Neural cell (in vitro differentiated cells): ENCODE data around the gene RUNX1. TPM values are rescaled to one million over a fixed set of nuclear protein-coding genes. Genes with fewer than 3 reads are reported as not detected.

Source experiments
- H2AFZ ChIP-seq: fragments of 200-600, 300-800 bp; sonication (generic), shearing (Covaris generic); 2 replicates; pipeline ENCODE4 v1.6.0; 2014; ENCODE audit warnings: low read depth, mild to moderate bottlenecking, antibody characterized with exemption, low read length, moderate library complexity
- H3F3A ChIP-seq: fragments of 200-600 bp; shearing (Covaris generic); 2 replicates; pipeline ENCODE4 v1.6.1; 2016; ENCODE audit warnings: mild to moderate bottlenecking, moderate library complexity, mixed read lengths, antibody characterized with exemption, low read length; ENCODE audit not compliant: insufficient read depth, poor library complexity, severe bottlenecking
- H3K27ac ChIP-seq: fragments of 200-600, 300-800 bp; sonication (generic), shearing (Covaris generic); 2 replicates; pipeline ENCODE4 v1.5.1; 2014; ENCODE audit warnings: mild to moderate bottlenecking, low read length, moderate library complexity
- H3K27me3 ChIP-seq: fragments of 300-800, 200-600 bp; sonication (generic), shearing (Covaris generic); 2 replicates; pipeline ENCODE4 v1.6.0; 2014; ENCODE audit warnings: mild to moderate bottlenecking, low read depth, low read length, moderate library complexity; ENCODE audit not compliant: insufficient read depth
- H3K36me3 ChIP-seq: fragments of 300-800, 200-600 bp; sonication (generic), shearing (Covaris generic); 2 replicates; pipeline ENCODE4 v1.5.1; 2014; ENCODE audit warnings: mild to moderate bottlenecking, antibody characterized with exemption, low read length, moderate library complexity; ENCODE audit not compliant: insufficient read depth
- H3K4me2 ChIP-seq: fragments of 300-800, 200-600 bp; sonication (generic), shearing (Covaris generic); 2 replicates; pipeline ENCODE4 v1.6.0; 2014; ENCODE audit warnings: mild to moderate bottlenecking, low read length
- H3K4me3 ChIP-seq: fragments of 300-800, 200-600 bp; sonication (generic), shearing (Covaris generic); 2 replicates; pipeline ENCODE4 v1.5.1; 2014; ENCODE audit warnings: mild to moderate bottlenecking, low read length, moderate library complexity
- H3K79me2 ChIP-seq: fragments of 200-600 bp; shearing (Covaris generic); replicated peaks from 2 replicates; pipeline ENCODE4 v1.6.0; 2014; ENCODE audit warnings: mild to moderate bottlenecking, low read length, moderate library complexity; ENCODE audit not compliant: insufficient read depth
- H3K9ac ChIP-seq: fragments of 300-800, 200-600 bp; sonication (generic), shearing (Covaris generic); 2 replicates; pipeline ENCODE4 v1.6.1; 2016; ENCODE audit warnings: mild to moderate bottlenecking, low read length, mixed read lengths
- H3K9me2 ChIP-seq: fragments of 200-600 bp; shearing (Covaris generic); 2 replicates; pipeline ENCODE4 v1.6.1; 2016; ENCODE audit warnings: mild to moderate bottlenecking, low read length, mixed read lengths; ENCODE audit not compliant: insufficient read depth
- H3K9me3 ChIP-seq: fragments of 200-600, 300-800 bp; sonication (generic), shearing (Covaris generic); 2 replicates; pipeline ENCODE4 v1.6.1; 2016; ENCODE audit warnings: mild to moderate bottlenecking, mixed run types, low read length, moderate library complexity, mixed read lengths
- H4K20me1 ChIP-seq: fragments of 200-600 bp; shearing (Covaris generic); 2 replicates; pipeline ENCODE4 v1.6.1; 2016; ENCODE audit warnings: mild to moderate bottlenecking, mixed run types; ENCODE audit not compliant: insufficient read depth
- CTCF ChIP-seq: fragments of 450-650 bp; IDR thresholded peaks from 2 replicates; pipeline ENCODE4 v1.5.1; 2014; ENCODE audit warnings: antibody characterized with exemption, mild to moderate bottlenecking, moderate library complexity; ENCODE audit not compliant: poor library complexity, severe bottlenecking
- MXI1 ChIP-seq: fragments of 450-650 bp; conservative IDR thresholded peaks from 2 replicates; pipeline ENCODE4 v1.6.1; 2014; ENCODE audit warnings: antibody characterized with exemption, mild to moderate bottlenecking; ENCODE audit not compliant: poor library complexity, severe bottlenecking
- RAD21 ChIP-seq: fragments of 450-650 bp; conservative IDR thresholded peaks from 2 replicates; pipeline ENCODE4 v1.6.1; 2014; ENCODE audit warnings: antibody characterized with exemption, mild to moderate bottlenecking, moderate library complexity
- SMC3 ChIP-seq: fragments of 450-650 bp; conservative IDR thresholded peaks from 2 replicates; pipeline ENCODE4 v1.6.1; 2014; ENCODE audit warnings: antibody characterized with exemption, mild to moderate bottlenecking, moderate library complexity; ENCODE audit not compliant: poor library complexity
- TAF1 ChIP-seq: IDR thresholded peaks from 2 replicates; pipeline ENCODE4 v1.6.1; 2012; ENCODE audit warnings: low read depth
- polyA plus RNA-seq: library from polyadenylated mRNA; depleted of rRNA; stranded (reverse); fragments of >200 nt; gene quantifications from 2 replicates; pipeline ENCODE4 v1.2.3, GENCODE V29; 2014
- TF ChIP-seq, protein P1 (sequence below): IDR thresholded peaks from 2 replicates; pipeline ENCODE4 v1.6.1; 2012; ENCODE audit warnings: borderline replicate concordance

RUNX1 gene
- polyA plus RNA-seq, 1 donor from 2014 or later = not detected

- Histone ChIP-seq H3K4me2 (no peak overlapping the region), H4K20me1 (no peaks in the 10 kb centered on the region), H3K9me3 (no peaks in the 10 kb centered on the region), H3K4me3 (no peak overlapping the region), H3K9ac (no peak overlapping the region), H3K36me3 (no peaks in the 10 kb centered on the region), H3K79me2 (no peaks in the 10 kb centered on the region), H3K27me3 (no peaks in the 10 kb centered on the region), H2AFZ (no peak overlapping the region), H3K27ac (no peak overlapping the region), H3F3A (no peaks in the 10 kb centered on the region), H3K9me2 (no peaks in the 10 kb centered on the region)
- TF ChIP-seq RAD21 (no peak), TAF1 (no peak), MXI1 (no peak), SMC3 (no peak)
- TF ChIP-seq, protein P1, sequence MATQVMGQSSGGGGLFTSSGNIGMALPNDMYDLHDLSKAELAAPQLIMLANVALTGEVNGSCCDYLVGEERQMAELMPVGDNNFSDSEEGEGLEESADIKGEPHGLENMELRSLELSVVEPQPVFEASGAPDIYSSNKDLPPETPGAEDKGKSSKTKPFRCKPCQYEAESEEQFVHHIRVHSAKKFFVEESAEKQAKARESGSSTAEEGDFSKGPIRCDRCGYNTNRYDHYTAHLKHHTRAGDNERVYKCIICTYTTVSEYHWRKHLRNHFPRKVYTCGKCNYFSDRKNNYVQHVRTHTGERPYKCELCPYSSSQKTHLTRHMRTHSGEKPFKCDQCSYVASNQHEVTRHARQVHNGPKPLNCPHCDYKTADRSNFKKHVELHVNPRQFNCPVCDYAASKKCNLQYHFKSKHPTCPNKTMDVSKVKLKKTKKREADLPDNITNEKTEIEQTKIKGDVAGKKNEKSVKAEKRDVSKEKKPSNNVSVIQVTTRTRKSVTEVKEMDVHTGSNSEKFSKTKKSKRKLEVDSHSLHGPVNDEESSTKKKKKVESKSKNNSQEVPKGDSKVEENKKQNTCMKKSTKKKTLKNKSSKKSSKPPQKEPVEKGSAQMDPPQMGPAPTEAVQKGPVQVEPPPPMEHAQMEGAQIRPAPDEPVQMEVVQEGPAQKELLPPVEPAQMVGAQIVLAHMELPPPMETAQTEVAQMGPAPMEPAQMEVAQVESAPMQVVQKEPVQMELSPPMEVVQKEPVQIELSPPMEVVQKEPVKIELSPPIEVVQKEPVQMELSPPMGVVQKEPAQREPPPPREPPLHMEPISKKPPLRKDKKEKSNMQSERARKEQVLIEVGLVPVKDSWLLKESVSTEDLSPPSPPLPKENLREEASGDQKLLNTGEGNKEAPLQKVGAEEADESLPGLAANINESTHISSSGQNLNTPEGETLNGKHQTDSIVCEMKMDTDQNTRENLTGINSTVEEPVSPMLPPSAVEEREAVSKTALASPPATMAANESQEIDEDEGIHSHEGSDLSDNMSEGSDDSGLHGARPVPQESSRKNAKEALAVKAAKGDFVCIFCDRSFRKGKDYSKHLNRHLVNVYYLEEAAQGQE = no peak
Measured at GRCh38 chr21:34936883-34937563, 112.1 kb downstream of the RUNX1 start.

DNA sequence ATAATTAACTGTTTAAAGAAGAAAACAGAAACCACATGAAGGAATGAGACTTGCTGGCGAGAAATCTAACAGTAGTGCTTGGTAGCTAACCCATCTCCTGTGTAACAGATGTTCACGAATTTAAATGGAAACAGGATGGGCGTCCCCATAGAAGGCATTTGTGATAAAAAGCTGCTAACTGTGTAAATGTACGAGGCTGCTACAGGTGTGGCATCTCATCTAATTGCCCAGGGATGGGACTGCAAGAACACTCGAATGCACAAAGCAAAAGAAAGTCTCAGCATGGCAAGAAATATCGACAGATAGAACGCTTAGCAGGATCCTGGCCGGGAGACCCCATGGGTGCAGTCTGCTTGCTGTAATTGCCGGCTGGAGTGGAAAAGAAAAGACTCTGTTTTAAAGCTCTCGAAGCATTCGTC is 112.7 kb downstream of the RUNX1 start:
- no peak overlapping the region for H3K9ac ChIP-seq
- no peak overlapping the region for H3K4me3 ChIP-seq
- TF ChIP-seq, protein P1 = no peak
- TF ChIP-seq RAD21 (no peak), MXI1 (no peak), CTCF (no peak)
- H3K36me3 ChIP-seq = no peaks in the 10 kb centered on the region
- no peaks in the 10 kb centered on the region for H3K9me2 ChIP-seq
- no peaks in the 10 kb centered on the region for H3K27me3 ChIP-seq
- H3K9me3 ChIP-seq = no peaks in the 10 kb centered on the region
- no peaks in the 10 kb centered on the region for H3F3A ChIP-seq
- H4K20me1 ChIP-seq = no peaks in the 10 kb centered on the region
- H2AFZ ChIP-seq = no peak overlapping the region
- no peak overlapping the region for H3K27ac ChIP-seq
- no peak overlapping the region for H3K4me2 ChIP-seq
- no peaks in the 10 kb centered on the region for H3K79me2 ChIP-seq
